Measurements from ENCODE around the gene TOR4A. TPM values are rescaled to one million over a fixed set of nuclear protein-coding genes. Genes with fewer than 3 reads are reported as not detected.

Gene TOR4A
- total and polyA plus RNA-seq, 2 experiments from 2014 or later, result 2.0 to 19.0 TPM

GRCh38 chr9:137293094-137293481, 15.6 kb downstream of the TOR4A start:
- H3F3A ChIP-seq (replicated peaks; ENCODE audit: low read depth), result peaks cover 14% of the 10 kb centered on the region
- H3K27me3 ChIP-seq (ENCODE audit: insufficient read depth), result peaks cover 29% of the 10 kb centered on the region
- H2AFZ ChIP-seq, result no peak overlapping the region
- H3K27me3 Mint-ChIP-seq (ENCODE audit: insufficient read depth, low read depth, poor library complexity), result peaks cover 21% of the 10 kb centered on the region
- H3K79me2 ChIP-seq (replicated peaks; ENCODE audit: insufficient read depth), result no peaks in the 10 kb centered on the region
- ATAC-seq, result no peak
- no peak overlapping the region for H3K27ac ChIP-seq (ENCODE audit: low read depth)
- H4K20me1 ChIP-seq (replicated peaks; ENCODE audit: insufficient read depth), result no peaks in the 10 kb centered on the region; the same call in 1 of the 2 replicates
- peaks cover 20% of the 10 kb centered on the region for H3K4me1 Mint-ChIP-seq
- no peak for TF ChIP-seq EZH2phosphoT487 (IDR thresholded peaks at IDR 0.05; ENCODE audit: unreplicated experiment)
- no peak for TF ChIP-seq ZNF114 (CRISPR knock-in tag; IDR thresholded peaks at IDR 0.05)
- no peak for TF ChIP-seq EZH2 (IDR thresholded peaks at IDR 0.05; ENCODE audit: low read depth, unreplicated experiment)
- no peak for TF ChIP-seq REST (IDR thresholded peaks at IDR 0.05; ENCODE audit: unreplicated experiment)
- no peaks in the 10 kb centered on the region for H3K36me3 ChIP-seq (ENCODE audit: insufficient read depth)
- no peak overlapping the region for H3K4me2 ChIP-seq
- H3K4me3 Mint-ChIP-seq, result no peak overlapping the region; the same call in 2 of the 3 replicates
- peaks cover 13% of the 10 kb centered on the region for H3K4me1 ChIP-seq (ENCODE audit: insufficient read depth)
- no peaks in the 10 kb centered on the region; the same call in 2 of the 3 replicates for H3K36me3 Mint-ChIP-seq (ENCODE audit: low read depth)
- no peaks in the 10 kb centered on the region for H3K9me2 ChIP-seq (ENCODE audit: insufficient read depth)
- no peak overlapping the region for H3K27ac Mint-ChIP-seq
- H3K9me3 Mint-ChIP-seq, result peaks cover 9% of the 10 kb centered on the region
- DNase-seq (ENCODE audit: low spot score), result no peak
- no peak overlapping the region for H3K4me3 ChIP-seq

GRCh38 chr9:137293482-137294090, 16.1 kb downstream of the TOR4A start:
- H3K4me3 Mint-ChIP-seq, result no peak overlapping the region; the same call in 2 of the 3 replicates
- peaks cover 25% of the 10 kb centered on the region for H3K4me1 Mint-ChIP-seq
- H3K36me3 Mint-ChIP-seq (ENCODE audit: low read depth), result no peaks in the 10 kb centered on the region; the same call in 2 of the 3 replicates
- no peaks in the 10 kb centered on the region for H3K79me2 ChIP-seq (replicated peaks; ENCODE audit: insufficient read depth)
- peaks cover 9% of the 10 kb centered on the region for H3K9me3 Mint-ChIP-seq
- no peak overlapping the region for H3K4me3 ChIP-seq
- no peak for ATAC-seq
- H2AFZ ChIP-seq, result no peak overlapping the region
- no peak for DNase-seq (ENCODE audit: low spot score)
- H3K27me3 Mint-ChIP-seq (ENCODE audit: insufficient read depth, low read depth, poor library complexity), result peaks cover 22% of the 10 kb centered on the region
- H3K27ac ChIP-seq (ENCODE audit: low read depth), result no peak overlapping the region
- H3K4me1 ChIP-seq (ENCODE audit: insufficient read depth), result peaks cover 18% of the 10 kb centered on the region
- peaks cover 29% of the 10 kb centered on the region for H3K27me3 ChIP-seq (ENCODE audit: insufficient read depth)
- H3K9me2 ChIP-seq (ENCODE audit: insufficient read depth), result no peaks in the 10 kb centered on the region
- peaks cover 4% of the 10 kb centered on the region for H4K20me1 ChIP-seq (replicated peaks; ENCODE audit: insufficient read depth)
- H3K4me2 ChIP-seq, result no peak overlapping the region
- no peaks in the 10 kb centered on the region for H3K36me3 ChIP-seq (ENCODE audit: insufficient read depth)
- no peak overlapping the region for H3K27ac Mint-ChIP-seq
- peaks cover 19% of the 10 kb centered on the region for H3F3A ChIP-seq (replicated peaks; ENCODE audit: low read depth)
- TF ChIP-seq CREB1 (CRISPR knock-in tag; IDR thresholded peaks at IDR 0.05; ENCODE audit: low read depth), result no peak
- no peak for TF ChIP-seq ZNF331 (CRISPR knock-in tag; IDR thresholded peaks at IDR 0.05; ENCODE audit: low read depth)
- TF ChIP-seq ZNF462 (CRISPR knock-in tag; IDR thresholded peaks at IDR 0.05), result no peak
- no peak for TF ChIP-seq REST (IDR thresholded peaks at IDR 0.05; ENCODE audit: unreplicated experiment)

Data from GM23338 (cell line).